Measurements from ENCODE around the gene IL1RAPL2. TPM values are rescaled to one million over a fixed set of nuclear protein-coding genes. Genes with fewer than 3 reads are reported as not detected.

Gene IL1RAPL2
- total RNA-seq, 1 donor from 2014 or later: not detected

DNA sequence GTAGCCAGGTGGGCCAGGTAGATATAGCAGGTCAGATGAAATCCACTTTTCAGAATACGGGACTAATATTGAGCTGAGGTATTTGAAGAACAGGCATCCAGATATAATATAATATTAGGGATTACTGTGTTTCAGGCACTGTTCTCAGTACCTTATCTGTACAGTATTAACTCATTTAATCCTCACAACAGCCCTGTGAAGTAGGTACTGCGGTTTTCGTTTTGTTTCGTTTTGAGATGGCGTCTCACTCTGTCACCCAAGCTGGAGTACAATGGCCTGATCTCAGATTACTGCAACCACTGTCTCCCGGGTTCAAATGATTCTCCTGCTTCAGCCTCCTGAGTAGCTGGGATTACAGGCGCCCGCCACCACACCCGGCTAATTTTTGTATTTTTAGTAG lies 129.6 kb downstream of the IL1RAPL2 start:
- H3K27ac Mint-ChIP-seq: no peak overlapping the region
- H3K4me1 Mint-ChIP-seq: peaks cover 11% of the 10 kb centered on the region
- peaks cover under 1% of the 10 kb centered on the region for H3K9me3 ChIP-seq (ENCODE audit: low read depth)

DNA sequence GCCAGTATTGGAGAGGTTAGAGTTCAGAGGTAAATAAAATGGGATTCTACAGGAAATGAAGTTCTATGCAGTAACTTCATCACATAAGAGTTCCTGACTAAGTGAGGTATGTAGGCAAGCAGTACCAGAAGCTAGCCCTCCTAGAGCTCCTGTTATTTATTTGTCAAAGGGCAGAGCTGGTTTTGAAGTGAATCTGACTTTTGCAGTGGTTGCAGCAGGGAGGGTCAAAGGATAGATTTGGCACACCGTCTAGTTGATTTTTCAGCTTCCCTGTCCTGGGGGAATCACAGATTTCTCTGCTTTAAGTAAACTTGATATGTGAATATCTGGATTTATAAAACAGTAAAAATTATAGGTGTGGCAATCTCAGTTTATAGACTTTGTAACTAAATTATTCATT lies 130.7 kb downstream of the IL1RAPL2 start:
- H3K9me3 ChIP-seq (ENCODE audit: low read depth): peaks cover 2% of the 10 kb centered on the region
- no peaks in the 10 kb centered on the region for H3K36me3 ChIP-seq
- H3K4me3 ChIP-seq: no peak overlapping the region
- H3K9ac ChIP-seq: no peak overlapping the region
- no peak overlapping the region for H3K4me2 ChIP-seq
- no peak for DNase-seq (ENCODE audit: low spot score)
- Mint-ChIP-seq H3K27me3 (ENCODE audit: insufficient read depth, low read depth) (no peaks in the 10 kb centered on the region), H3K4me1 (peaks cover 11% of the 10 kb centered on the region), H3K27ac (no peak overlapping the region), H3K9me3 (no peaks in the 10 kb centered on the region), H3K36me3 (no peaks in the 10 kb centered on the region), H3K4me3 (no peak overlapping the region)
- TF ChIP-seq EZH2 (IDR thresholded peaks at IDR 0.05) (no peak), EZH2phosphoT487 (IDR thresholded peaks at IDR 0.05) (no peak)
- TF ChIP-seq, protein P1, sequence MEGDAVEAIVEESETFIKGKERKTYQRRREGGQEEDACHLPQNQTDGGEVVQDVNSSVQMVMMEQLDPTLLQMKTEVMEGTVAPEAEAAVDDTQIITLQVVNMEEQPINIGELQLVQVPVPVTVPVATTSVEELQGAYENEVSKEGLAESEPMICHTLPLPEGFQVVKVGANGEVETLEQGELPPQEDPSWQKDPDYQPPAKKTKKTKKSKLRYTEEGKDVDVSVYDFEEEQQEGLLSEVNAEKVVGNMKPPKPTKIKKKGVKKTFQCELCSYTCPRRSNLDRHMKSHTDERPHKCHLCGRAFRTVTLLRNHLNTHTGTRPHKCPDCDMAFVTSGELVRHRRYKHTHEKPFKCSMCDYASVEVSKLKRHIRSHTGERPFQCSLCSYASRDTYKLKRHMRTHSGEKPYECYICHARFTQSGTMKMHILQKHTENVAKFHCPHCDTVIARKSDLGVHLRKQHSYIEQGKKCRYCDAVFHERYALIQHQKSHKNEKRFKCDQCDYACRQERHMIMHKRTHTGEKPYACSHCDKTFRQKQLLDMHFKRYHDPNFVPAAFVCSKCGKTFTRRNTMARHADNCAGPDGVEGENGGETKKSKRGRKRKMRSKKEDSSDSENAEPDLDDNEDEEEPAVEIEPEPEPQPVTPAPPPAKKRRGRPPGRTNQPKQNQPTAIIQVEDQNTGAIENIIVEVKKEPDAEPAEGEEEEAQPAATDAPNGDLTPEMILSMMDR (IDR thresholded peaks at IDR 0.05): no peak
- H2AFZ ChIP-seq (replicated peaks): no peak overlapping the region
- H3K27ac ChIP-seq: no peak overlapping the region
- H3F3A ChIP-seq (ENCODE audit: low read depth): no peaks in the 10 kb centered on the region
- H3K79me2 ChIP-seq (ENCODE audit: low read depth): no peaks in the 10 kb centered on the region
- H4K20me1 ChIP-seq (ENCODE audit: low read depth): no peaks in the 10 kb centered on the region
- H3K4me1 ChIP-seq: no peaks in the 10 kb centered on the region
- H3K27me3 ChIP-seq: no peaks in the 10 kb centered on the region

More for the DNA sequence above, 129.6 kb downstream of the IL1RAPL2 start:
- no peak overlapping the region for H3K4me3 ChIP-seq
- H3K4me3 Mint-ChIP-seq: no peak overlapping the region
- no peaks in the 10 kb centered on the region for H3K4me1 ChIP-seq
- H3K79me2 ChIP-seq (ENCODE audit: low read depth): no peaks in the 10 kb centered on the region
- no peaks in the 10 kb centered on the region for H3K9me3 Mint-ChIP-seq
- H4K20me1 ChIP-seq (ENCODE audit: low read depth): no peaks in the 10 kb centered on the region
- no peak for DNase-seq (ENCODE audit: low spot score)
- TF ChIP-seq EZH2 (IDR thresholded peaks at IDR 0.05): no peak
- no peak for TF ChIP-seq EZH2phosphoT487 (IDR thresholded peaks at IDR 0.05)
- TF ChIP-seq, protein P1 (IDR thresholded peaks at IDR 0.05): no peak
- no peak overlapping the region for H3K27ac ChIP-seq
- no peaks in the 10 kb centered on the region for H3K27me3 Mint-ChIP-seq (ENCODE audit: insufficient read depth, low read depth)
- H3F3A ChIP-seq (ENCODE audit: low read depth): no peaks in the 10 kb centered on the region
- H3K9ac ChIP-seq: no peak overlapping the region
- H3K27me3 ChIP-seq: no peaks in the 10 kb centered on the region
- H3K36me3 ChIP-seq: no peaks in the 10 kb centered on the region
- no peak overlapping the region for H2AFZ ChIP-seq (replicated peaks)
- H3K36me3 Mint-ChIP-seq: no peaks in the 10 kb centered on the region
- H3K4me2 ChIP-seq: no peak overlapping the region

GRCh38 chrX:104697294-104697693 lies 131.3 kb downstream of the IL1RAPL2 start:
- Histone ChIP-seq H3F3A (ENCODE audit: low read depth) (no peaks in the 10 kb centered on the region), H3K36me3 (no peaks in the 10 kb centered on the region), H3K79me2 (ENCODE audit: low read depth) (no peaks in the 10 kb centered on the region), H3K9me3 (ENCODE audit: low read depth) (peaks cover 2% of the 10 kb centered on the region), H3K27ac (no peak overlapping the region), H3K4me3 (no peak overlapping the region), H3K27me3 (no peaks in the 10 kb centered on the region), H4K20me1 (ENCODE audit: low read depth) (no peaks in the 10 kb centered on the region), H3K4me2 (no peak overlapping the region), H2AFZ (replicated peaks) (no peak overlapping the region), H3K9ac (no peak overlapping the region), H3K4me1 (no peaks in the 10 kb centered on the region)
- DNase-seq (ENCODE audit: low spot score): no peak
- H3K27me3 Mint-ChIP-seq (ENCODE audit: insufficient read depth, low read depth): no peaks in the 10 kb centered on the region
- no peaks in the 10 kb centered on the region for H3K36me3 Mint-ChIP-seq
- peaks cover 11% of the 10 kb centered on the region for H3K4me1 Mint-ChIP-seq
- H3K4me3 Mint-ChIP-seq: no peak overlapping the region
- TF ChIP-seq EZH2 (IDR thresholded peaks at IDR 0.05) (no peak), EZH2phosphoT487 (IDR thresholded peaks at IDR 0.05) (no peak)
- TF ChIP-seq, protein P1 (IDR thresholded peaks at IDR 0.05): no peak
- no peaks in the 10 kb centered on the region for H3K9me3 Mint-ChIP-seq
- H3K27ac Mint-ChIP-seq: no peak overlapping the region

All from neural progenitor cell (in vitro differentiated cells).